SW 1271 (cell line): Measurements from ENCODE around the gene AKT1.
A peak's percentile ranks its signal among the peaks of the same experiment; 100 is the strongest.

Experiments
- DNase-seq, 2 experiments: peaks; one replicate each; lab custom pipeline; 2025; lab: John Stamatoyannopoulos, UW

AKT1 gene

GRCh38 chr14:104799244-104800014 is 3.9 kb upstream of the AKT1 start:
- DNase-seq: no peak

GRCh38 chr14:104798300-104799243 is 3.0 kb upstream of the AKT1 start:
- no peak for DNase-seq

- peak in 1 of 2 experiments; percentile 14 for DNase-seq
These were observed 1.8 kb upstream of the AKT1 start for GRCh38 chr14:104797115-104798044.

GRCh38 chr14:104796687-104797081 is 1.1 kb upstream of the AKT1 start:
- no peak for DNase-seq

GRCh38 chr14:104795781-104796686 is 486 bp upstream of the AKT1 start:
- peak in 1 of 2 experiments; percentile 27 for DNase-seq

GRCh38 chr14:104794631-104794992 is 936 bp downstream of the AKT1 start:
- peak in 1 of 2 experiments; percentile 32 for DNase-seq

GRCh38 chr14:104794099-104794498 is 1.4 kb downstream of the AKT1 start:
- peak in 1 of 2 experiments; percentile 29 for DNase-seq

GRCh38 chr14:104793703-104793959 is 1.9 kb downstream of the AKT1 start:
- no peak for DNase-seq

GRCh38 chr14:104792945-104793702 is 2.4 kb downstream of the AKT1 start:
- DNase-seq: no peak

GRCh38 chr14:104792101-104792884 is 3.3 kb downstream of the AKT1 start:
- DNase-seq: no peak

GRCh38 chr14:104791425-104791824 is 4.1 kb downstream of the AKT1 start:
- DNase-seq: no peak

GRCh38 chr14:104789752-104790743 is 5.5 kb downstream of the AKT1 start:
- DNase-seq: no peak

GRCh38 chr14:104788873-104789663 is 6.5 kb downstream of the AKT1 start:
- no peak for DNase-seq

GRCh38 chr14:104788161-104788818 is 7.3 kb downstream of the AKT1 start:
- no peak for DNase-seq

- no peak for DNase-seq
These were observed 7.8 kb downstream of the AKT1 start for GRCh38 chr14:104787736-104788135.

GRCh38 chr14:104786726-104787675 is 8.5 kb downstream of the AKT1 start:
- DNase-seq: no peak
